NCI-H226 (cell line): ENCODE measurements around the gene CCDC197.

ENCODE experiments used
- DNase-seq: peaks from one replicate; pipeline ENCODE4 v3.0.0-alpha.2; 2015

Gene CCDC197

DNA sequence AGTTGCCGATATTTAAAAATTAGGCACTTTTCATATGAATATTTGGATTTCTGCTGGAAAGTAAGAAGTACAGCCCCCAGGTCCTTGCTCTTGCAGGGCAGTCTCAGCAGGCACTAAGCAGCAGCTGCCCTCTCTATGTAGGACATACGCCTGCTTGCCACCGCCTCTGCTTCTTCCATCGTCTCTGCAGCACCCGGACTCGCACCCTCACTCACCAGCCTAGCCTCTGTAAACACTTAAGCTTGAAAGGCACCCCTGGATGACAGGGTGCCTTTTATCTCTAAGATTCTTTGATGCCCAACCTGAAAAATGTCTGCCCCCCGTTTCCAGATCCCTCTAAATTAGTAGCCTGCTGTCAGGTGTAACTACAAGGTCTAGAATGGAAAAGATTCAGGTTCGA is 48.0 kb downstream of the CCDC197 start:
- no peak for DNase-seq

DNA sequence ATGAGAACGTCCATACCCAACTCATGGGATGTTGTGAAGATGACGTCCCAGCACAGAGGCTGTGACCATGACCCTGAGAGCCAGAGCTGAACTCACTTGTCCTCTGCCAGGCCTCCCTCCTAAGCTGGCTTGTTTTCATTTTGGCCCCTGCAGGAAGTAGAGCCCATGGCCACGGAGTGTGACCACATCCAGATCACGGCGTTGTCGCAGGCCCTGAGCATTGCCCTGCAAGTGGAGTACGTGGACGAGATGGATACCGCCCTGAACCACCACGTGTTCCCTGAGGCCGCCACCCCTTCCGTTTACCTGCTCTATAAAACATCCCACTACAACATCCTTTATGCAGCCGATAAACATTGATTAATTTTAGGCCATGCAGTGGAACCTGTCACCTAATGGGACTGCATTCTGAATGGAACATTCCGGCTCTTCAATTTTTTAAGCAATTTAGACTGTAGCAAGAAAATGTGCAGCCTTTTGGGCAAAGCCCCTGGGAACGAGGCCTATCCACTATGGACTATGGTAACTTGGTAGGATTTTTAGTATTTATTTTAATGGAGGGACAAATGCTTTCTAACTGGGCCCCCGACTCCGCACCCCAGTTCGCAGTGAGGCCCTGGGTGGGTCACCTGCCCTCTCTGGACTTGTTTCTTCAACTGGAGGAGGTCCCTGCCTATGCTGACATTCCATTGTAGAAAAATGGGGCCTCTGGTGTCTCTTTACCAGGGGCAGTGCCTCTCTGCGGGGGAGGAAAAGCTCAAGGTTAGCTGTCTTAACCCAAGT is 48.7 kb downstream of the CCDC197 start:
- DNase-seq: no peak

DNA sequence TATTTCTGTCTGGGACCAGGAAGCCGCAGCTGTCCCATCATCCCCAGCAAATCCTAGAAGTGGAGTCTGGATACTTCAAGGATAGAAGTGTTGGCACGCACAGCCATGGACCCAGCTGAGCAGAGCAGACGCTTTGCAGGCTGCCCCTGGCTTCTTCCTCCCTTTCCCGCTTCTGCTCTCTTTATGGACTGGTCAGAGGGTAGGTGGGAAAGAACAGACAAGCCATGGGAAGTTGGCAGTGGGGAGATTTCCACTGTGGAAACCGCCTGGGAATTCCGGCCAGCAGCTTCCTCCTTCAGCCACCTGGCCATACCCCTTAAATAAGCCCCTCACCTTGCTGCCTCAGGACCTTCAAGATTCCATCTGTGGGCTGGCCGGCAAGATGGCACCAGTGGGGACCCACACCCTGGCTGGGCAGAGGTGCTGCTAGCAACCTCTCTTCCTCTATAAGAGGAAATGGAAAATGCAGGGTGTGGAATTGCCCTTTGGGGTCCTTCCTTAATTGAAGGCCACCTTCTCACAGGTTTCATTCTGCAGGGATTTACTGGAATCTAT is 49.7 kb downstream of the CCDC197 start:
- no peak for DNase-seq

DNA sequence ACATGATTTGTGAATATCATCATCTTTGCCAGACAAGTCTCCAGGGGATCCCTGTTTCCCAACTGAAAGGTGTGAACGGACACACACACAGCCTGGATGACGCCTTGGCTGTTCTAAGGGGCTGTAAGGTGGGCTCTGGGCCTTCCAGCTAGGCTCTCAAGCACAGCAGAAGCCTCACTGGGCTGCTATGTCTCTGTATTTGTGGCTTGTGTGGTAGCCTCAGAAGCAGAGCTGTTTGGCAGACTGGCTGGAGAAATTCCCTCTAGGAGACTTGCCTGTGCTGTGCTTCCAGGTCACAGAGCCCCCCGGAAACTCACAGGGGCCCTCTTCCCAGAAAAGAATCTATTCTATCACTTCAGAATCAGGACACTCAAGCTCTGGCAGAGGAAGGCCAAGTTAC is 50.5 kb downstream of the CCDC197 start:
- DNase-seq: no peak

DNA sequence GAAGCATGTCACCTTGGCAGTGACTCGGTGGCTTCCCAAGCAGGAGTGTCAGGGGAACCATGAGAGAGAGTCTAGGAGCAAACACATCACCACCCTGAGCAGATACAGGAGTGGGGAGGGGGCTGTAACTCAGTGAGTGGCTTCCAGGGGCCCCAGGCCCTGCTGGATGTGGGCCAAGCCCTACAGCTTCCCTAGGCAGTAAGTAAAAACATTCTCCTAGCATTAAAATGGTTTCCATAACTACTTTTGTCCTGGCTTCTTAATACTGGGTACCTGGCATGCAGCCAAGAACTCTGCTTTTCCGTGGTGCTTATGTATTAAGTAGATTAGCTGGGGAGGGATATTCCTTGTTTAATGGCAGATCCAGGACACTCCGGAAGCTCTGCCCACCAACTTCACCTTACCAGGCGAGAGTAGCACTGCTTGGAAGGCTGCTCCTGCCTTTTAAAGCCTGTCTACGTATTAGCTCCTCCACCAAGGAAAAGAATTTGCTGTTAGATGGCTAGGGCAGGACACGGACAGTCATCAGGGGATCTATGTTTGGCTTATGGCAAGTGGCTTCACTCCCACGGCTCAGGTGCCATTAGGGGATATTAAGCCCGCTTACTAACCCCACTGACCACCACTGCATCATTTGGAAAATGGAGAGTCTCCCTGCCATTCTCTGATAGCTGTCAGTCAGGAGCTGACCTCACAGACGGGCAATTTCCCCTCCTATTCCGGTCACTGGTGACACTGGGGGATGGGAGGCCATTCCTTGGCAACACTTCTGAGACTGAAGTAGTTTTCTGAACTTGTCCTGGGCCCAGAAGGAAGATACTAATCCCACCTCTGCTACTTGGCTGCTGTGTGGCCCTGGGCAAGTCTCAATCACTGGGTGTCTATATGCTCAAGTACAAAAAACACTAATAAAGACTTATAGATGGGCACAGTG is 51.9 kb downstream of the CCDC197 start:
- no peak for DNase-seq

DNA sequence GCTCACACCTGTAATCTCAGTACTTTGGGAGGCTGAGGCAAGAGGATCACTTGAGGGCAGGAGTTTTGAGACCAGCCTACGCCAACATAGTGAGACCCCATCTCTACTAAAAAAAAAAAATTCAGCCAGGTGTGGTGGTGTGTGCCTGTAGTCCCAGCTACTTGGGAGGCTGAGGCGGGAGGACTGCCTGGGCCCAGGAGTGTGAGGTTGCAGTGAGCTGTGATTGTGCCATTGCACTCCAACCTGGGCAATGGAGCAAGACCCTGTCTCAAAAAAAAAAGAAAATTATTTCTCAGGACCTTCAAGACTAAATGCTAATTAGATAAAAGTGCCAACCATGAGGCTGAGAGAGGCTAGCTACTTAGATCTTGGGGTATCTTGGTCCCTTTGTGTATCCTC is 52.5 kb downstream of the CCDC197 start:
- DNase-seq: no peak

DNA sequence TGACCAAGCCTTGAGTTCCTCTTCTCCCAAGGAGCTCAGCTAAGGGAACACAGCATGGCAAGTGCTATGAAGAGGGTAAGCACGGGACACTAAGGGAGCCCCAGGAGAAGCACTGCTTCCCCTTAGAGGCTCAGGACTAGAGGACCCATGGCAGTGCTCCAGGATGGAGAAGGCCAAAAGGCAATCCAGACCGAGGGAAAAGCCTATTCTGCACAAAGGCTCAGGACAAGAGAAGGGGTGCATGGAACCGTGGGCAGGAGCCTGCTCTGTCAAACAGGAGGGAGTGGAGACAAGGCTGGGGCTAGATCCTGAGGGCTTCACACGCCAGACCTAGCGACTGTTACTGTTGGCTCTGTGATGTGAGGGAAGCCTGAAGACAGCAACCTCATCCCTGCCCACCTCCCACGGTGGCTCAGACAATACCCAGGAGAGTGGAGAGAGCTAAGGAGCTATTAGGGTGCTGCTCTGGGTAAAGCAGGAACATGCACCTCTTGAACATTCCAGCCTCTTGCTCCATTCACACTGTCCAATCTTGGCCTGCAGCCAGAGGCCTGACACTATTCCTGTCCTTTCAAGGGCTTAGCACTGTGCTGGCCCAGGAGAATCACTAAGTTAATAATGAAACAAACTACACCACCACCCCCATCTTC is 53.3 kb downstream of the CCDC197 start:
- DNase-seq: no peak

DNA sequence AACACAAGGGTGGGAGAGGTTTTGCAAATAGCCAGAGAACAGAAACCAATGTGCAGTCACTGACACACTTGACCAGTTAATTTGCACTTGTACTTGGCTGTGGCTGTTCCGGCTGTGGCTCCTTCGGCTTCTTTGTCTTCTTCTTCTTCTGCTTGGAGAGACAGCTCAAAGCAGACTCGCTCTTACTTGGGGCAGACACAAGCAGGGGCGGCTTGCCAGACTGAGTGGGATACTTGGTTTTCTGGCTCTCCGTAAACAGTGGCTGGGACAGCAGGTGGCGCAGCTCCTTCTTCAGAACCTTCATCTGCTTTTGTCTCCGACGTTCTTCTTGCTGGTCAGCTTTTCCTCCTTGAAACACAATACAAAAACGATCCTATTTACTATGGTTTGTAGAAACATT is 54.0 kb downstream of the CCDC197 start:
- no peak for DNase-seq

DNA sequence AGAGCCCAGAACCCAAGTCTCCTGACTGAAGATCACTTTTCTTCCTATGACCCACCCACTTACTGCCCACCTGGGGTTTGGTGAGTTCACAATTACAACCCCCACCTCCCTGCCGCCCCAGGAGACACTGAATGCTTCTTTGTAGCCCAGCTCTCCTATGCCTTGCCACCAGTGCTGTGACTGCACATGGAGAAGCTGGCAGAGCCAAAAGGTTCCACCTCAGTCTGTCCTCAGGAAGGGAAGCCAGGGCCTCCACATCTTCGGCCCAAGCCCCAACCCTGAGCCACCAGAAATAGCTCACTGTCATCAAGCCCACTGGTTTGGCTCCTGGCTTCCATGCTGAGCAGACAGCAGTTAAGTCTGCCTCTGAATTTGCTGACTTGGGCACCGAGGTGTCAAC is 54.7 kb downstream of the CCDC197 start:
- DNase-seq: no peak

DNA sequence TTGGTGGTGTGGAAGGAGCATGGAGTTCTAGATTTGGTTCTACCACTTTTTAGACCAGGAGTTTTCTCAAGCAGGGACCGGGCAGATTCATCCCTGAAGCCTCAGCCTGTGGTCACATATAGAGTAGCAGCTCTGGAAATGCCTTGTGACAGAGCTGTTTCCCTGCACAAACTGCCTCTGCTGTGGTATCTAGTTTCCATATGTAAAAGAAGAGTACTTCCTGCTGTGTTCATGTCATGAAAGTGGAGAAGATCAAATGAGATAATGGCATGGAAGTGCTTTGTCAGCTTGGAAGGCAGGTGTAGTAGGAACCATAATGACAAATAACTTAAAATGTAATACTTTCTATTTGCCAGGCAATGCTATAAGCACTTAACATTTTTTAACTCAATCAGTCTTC is 55.1 kb downstream of the CCDC197 start:
- DNase-seq: no peak

DNA sequence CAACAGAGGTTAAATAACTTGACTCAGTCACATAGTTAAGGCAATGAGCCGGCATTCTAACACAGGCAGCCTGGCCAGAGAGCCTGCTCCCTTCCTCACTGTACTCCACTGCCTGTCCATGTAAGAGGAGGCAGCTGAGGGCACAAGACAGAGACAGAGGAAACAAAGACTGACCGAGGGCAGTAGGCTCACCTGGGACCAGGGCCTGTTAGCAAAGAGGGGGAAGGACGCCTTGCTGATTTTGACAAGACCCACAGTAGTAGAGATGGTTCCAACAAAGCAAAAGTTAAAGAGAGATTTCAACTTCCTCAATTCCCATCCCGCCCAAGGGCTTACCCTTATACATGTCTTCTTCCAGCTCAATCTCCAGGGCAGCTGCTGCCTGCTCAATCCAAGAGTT is 55.6 kb downstream of the CCDC197 start:
- DNase-seq: no peak

DNA sequence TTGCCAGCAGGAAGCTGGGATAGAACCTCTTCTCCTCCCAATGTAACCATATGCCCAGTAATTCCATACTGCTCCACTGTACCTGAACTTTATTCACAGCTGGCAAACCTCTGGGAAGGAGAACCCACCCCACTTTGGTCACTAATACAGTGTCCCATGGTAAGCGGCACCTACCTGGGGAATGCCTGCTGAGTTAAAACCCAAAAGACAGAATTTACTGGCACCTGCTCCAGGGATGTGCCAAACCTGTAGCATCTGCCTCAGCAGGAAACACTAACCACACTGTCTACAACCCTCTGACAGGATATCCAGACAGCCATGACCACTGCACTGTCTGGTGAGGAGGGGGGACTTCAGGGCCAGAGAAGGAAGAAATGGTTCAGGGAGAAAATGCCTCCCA is 57.3 kb downstream of the CCDC197 start:
- DNase-seq: no peak

DNA sequence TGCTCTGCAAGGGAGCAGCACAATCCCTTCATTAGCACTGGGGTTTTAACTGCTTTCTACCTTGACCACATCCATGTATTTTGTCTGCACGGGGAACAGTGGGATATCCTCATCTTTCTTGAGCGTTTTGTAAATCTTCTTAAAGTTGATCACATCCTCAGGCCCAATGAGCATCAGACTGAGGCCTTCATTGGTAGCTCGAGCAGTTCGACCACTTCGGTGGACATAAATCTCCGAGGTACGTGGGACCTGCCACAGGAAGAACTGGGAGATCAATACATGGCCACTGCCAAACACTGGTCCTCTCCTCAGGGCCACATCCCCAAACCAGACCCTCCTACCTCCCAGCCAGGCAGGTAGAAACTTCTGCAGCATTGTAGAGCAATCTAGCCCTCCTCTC is 57.8 kb downstream of the CCDC197 start:
- no peak for DNase-seq

DNA sequence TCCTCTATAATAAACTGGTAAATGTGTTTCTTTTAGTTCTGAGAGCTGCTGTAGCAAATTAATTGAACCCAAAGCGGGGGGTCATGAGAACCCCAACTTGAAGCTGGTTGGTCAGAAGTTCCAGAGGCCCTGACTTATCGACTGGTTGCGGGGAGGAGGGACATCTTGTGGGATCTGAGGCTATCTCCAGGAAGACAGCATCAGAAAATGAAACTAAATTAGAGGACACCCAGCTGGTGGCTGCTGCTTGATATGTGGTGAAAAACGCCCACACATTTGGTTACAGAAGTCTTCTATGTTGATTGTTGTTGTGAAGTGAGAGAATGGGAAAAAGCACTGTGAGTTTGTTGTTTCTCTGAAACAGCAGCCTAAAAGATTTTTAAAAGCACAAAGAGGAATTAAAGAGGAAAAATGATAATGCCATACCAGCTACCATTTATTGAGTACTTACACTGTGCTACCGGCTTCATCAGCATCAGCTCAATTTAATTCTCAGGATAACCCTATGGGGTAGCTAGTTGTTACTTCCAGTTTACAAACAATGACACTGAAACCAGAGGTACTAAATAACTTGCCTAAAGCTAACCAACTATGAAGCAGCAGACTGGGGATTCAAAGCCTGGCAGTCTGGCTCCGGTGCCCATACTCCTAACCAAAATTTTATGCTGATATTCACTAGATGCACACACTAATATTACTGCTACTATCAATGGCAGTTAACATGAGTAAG is 59.6 kb downstream of the CCDC197 start:
- no peak for DNase-seq

DNA sequence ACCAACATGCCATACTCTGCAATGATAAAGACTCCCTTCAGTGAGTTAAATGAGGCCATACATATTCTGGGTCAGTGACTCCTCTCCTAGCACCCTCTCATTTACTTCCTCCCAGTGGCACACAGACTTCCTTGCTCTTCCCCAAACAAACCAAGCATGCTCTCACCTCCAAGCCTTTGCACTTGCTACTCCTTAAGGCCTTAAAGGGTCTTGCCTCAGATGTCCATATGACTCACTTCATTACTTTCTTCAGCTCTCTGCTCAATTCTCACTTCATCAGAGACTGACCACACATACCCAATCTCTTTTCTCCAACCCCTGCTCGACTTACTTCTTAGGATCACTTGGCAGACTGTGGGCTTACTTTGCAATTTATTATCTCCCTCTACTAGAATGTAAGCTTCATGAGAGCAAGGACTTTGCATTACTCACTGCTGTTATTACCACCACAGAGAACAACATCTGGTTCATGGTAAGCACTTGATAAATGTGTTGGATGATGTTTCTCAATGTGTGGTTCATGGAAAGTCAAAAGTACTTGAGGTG is 61.1 kb downstream of the CCDC197 start:
- DNase-seq: no peak
